DMS 273 treated with DMSO at 0.1 percent for 48 hours (cell line): Measurements from ENCODE around the gene JAK2.
"Not testable (repeated sequence)": the region's sequence is repeated elsewhere in the genome, so short reads cannot be mapped to it uniquely, and the experiment has no call there.

ENCODE experiments used
- DNase-seq: peaks from one replicate; lab custom pipeline; 2025; lab: John Stamatoyannopoulos, UW

JAK2 gene

GRCh38 chr9:5041390-5042115 lies 56.5 kb downstream of the JAK2 start:
- DNase-seq = no peak

GRCh38 chr9:5042661-5043178 lies 57.6 kb downstream of the JAK2 start:
- no peak for DNase-seq

GRCh38 chr9:5043381-5043780 lies 58.3 kb downstream of the JAK2 start:
- no peak for DNase-seq

- no peak for DNase-seq
These were observed 59.1 kb downstream of the JAK2 start for GRCh38 chr9:5044160-5044559.

- no peak for DNase-seq
These were observed 67.8 kb downstream of the JAK2 start for GRCh38 chr9:5052838-5053237.

- DNase-seq = no peak
These were observed 77.6 kb downstream of the JAK2 start for GRCh38 chr9:5062631-5063030.

- no peak for DNase-seq
These were observed 87.8 kb downstream of the JAK2 start for GRCh38 chr9:5072871-5073270.

- DNase-seq = no peak
These were observed 88.6 kb downstream of the JAK2 start for GRCh38 chr9:5073701-5074100.

GRCh38 chr9:5085993-5086392 lies 100.9 kb downstream of the JAK2 start:
- no peak for DNase-seq

GRCh38 chr9:5089737-5090136 lies 104.7 kb downstream of the JAK2 start:
- no peak for DNase-seq

GRCh38 chr9:5095795-5096194 lies 110.7 kb downstream of the JAK2 start:
- no peak for DNase-seq

- DNase-seq = no peak
These were observed 114.4 kb downstream of the JAK2 start for GRCh38 chr9:5099466-5099865.

GRCh38 chr9:5101127-5101526 lies 116.1 kb downstream of the JAK2 start:
- not testable (repeated sequence) for DNase-seq

GRCh38 chr9:5106517-5106916 lies 121.4 kb downstream of the JAK2 start:
- not testable (repeated sequence) for DNase-seq

GRCh38 chr9:5110867-5111681 lies 126.0 kb downstream of the JAK2 start:
- DNase-seq = no peak

GRCh38 chr9:5111696-5112095 lies 126.6 kb downstream of the JAK2 start:
- DNase-seq = no peak

- DNase-seq = no peak
These were observed 127.1 kb downstream of the JAK2 start for GRCh38 chr9:5112109-5112592.

GRCh38 chr9:5112646-5113045 lies 127.6 kb downstream of the JAK2 start:
- no peak for DNase-seq

- no peak for DNase-seq
These were observed 128.5 kb downstream of the JAK2 start for GRCh38 chr9:5113523-5113922.

- DNase-seq = no peak
These were observed 129.1 kb downstream of the JAK2 start for GRCh38 chr9:5113994-5114748.

GRCh38 chr9:5122116-5122515 lies 137.0 kb downstream of the JAK2 start:
- DNase-seq = no peak

GRCh38 chr9:5122516-5122915 lies 137.4 kb downstream of the JAK2 start:
- DNase-seq = no peak
